Stomach smooth muscle (tissue), 2 donors: ENCODE measurements around the gene LGALSL.

Source experiments
- H3K27ac ChIP-seq: one replicate; pipeline ENCODE4 v1.7.0; 2013; ENCODE audit warnings: mild to moderate bottlenecking, low read length, inconsistent platforms
- H3K27me3 ChIP-seq, 2 donors: one replicate each; pipeline ENCODE4 v1.7.0; 2013; ENCODE audit warnings: low read length in 2 of 2; ENCODE audit not compliant: insufficient read depth in 2 of 2, control insufficient read depth in 1 of 2
- H3K36me3 ChIP-seq, 2 donors: one replicate each; pipeline ENCODE4 v1.7.0; 2013; ENCODE audit warnings: low read length in 2 of 2; ENCODE audit not compliant: control insufficient read depth in 2 of 2, insufficient read depth in 2 of 2
- H3K4me1 ChIP-seq: one replicate; pipeline ENCODE4 v1.7.0; 2013; ENCODE audit warnings: low read length; ENCODE audit not compliant: control insufficient read depth, insufficient read depth
- H3K4me3 ChIP-seq, 2 donors: one replicate each; pipeline ENCODE4 v1.7.0; 2013; ENCODE audit warnings: low read length in 2 of 2
- H3K9ac ChIP-seq, 2 donors: one replicate each; pipeline ENCODE4 v1.7.0; 2013; ENCODE audit warnings: low read length in 2 of 2, mild to moderate bottlenecking in 1 of 2
- H3K9me3 ChIP-seq, 2 donors: one replicate each; pipeline ENCODE4 v1.7.0; 2013; ENCODE audit warnings: low read length in 2 of 2; ENCODE audit not compliant: control insufficient read depth in 2 of 2
- donor health status: healthy.
- donor health status: Pancreatic carcinoma.

The LGALSL gene

GRCh38 chr2:64420677-64421076, 33.3 kb upstream of the LGALSL start:
- no peak overlapping the region for H3K9ac ChIP-seq
- no peaks in the 10 kb centered on the region for H3K36me3 ChIP-seq
- no peak overlapping the region for H3K4me3 ChIP-seq
- H3K27me3 ChIP-seq, result no peaks in the 10 kb centered on the region
- no peaks in the 10 kb centered on the region for H3K9me3 ChIP-seq
- peaks cover 4% of the 10 kb centered on the region for H3K4me1 ChIP-seq
- H3K27ac ChIP-seq, result no peak overlapping the region

GRCh38 chr2:64421201-64421600, 32.8 kb upstream of the LGALSL start:
- Histone ChIP-seq H3K27me3 (no peaks in the 10 kb centered on the region), H3K9me3 (no peaks in the 10 kb centered on the region), H3K4me1 (peaks cover 4% of the 10 kb centered on the region), H3K4me3 (no peak overlapping the region), H3K27ac (no peak overlapping the region), H3K36me3 (no peaks in the 10 kb centered on the region), H3K9ac (no peak overlapping the region)

GRCh38 chr2:64422466-64422865, 31.5 kb upstream of the LGALSL start:
- Histone ChIP-seq H3K27ac (no peak overlapping the region), H3K4me1 (peaks cover 4% of the 10 kb centered on the region)

GRCh38 chr2:64423303-64423702, 30.7 kb upstream of the LGALSL start:
- H3K4me3 ChIP-seq, result no peak overlapping the region
- H3K27ac ChIP-seq, result no peak overlapping the region
- no peak overlapping the region for H3K9ac ChIP-seq
- no peaks in the 10 kb centered on the region for H3K36me3 ChIP-seq
- no peaks in the 10 kb centered on the region for H3K27me3 ChIP-seq
- H3K4me1 ChIP-seq, result peaks cover 4% of the 10 kb centered on the region
- H3K9me3 ChIP-seq, result no peaks in the 10 kb centered on the region

More at GRCh38 chr2:64422466-64422865, 31.5 kb upstream of the LGALSL start:
- no peaks in the 10 kb centered on the region for H3K9me3 ChIP-seq
- no peak overlapping the region for H3K9ac ChIP-seq
- no peaks in the 10 kb centered on the region for H3K27me3 ChIP-seq
- no peak overlapping the region for H3K4me3 ChIP-seq
- no peaks in the 10 kb centered on the region for H3K36me3 ChIP-seq

GRCh38 chr2:64424416-64424987, 29.5 kb upstream of the LGALSL start:
- Histone ChIP-seq H3K4me3 (no peak overlapping the region), H3K36me3 (no peaks in the 10 kb centered on the region), H3K9me3 (no peaks in the 10 kb centered on the region), H3K27me3 (no peaks in the 10 kb centered on the region), H3K9ac (no peak overlapping the region), H3K4me1 (peaks cover 4% of the 10 kb centered on the region), H3K27ac (no peak overlapping the region)

GRCh38 chr2:64426183-64426952, 27.6 kb upstream of the LGALSL start:
- no peaks in the 10 kb centered on the region for H3K36me3 ChIP-seq
- no peaks in the 10 kb centered on the region for H3K9me3 ChIP-seq
- peaks cover 4% of the 10 kb centered on the region for H3K4me1 ChIP-seq
- no peaks in the 10 kb centered on the region for H3K27me3 ChIP-seq
- H3K4me3 ChIP-seq, result no peak overlapping the region
- H3K27ac ChIP-seq, result no peak overlapping the region
- H3K9ac ChIP-seq, result no peak overlapping the region

GRCh38 chr2:64434039-64434657, 19.8 kb upstream of the LGALSL start:
- no peak overlapping the region for H3K27ac ChIP-seq

GRCh38 chr2:64437883-64438282, 16.1 kb upstream of the LGALSL start:
- Histone ChIP-seq H3K4me3 (no peak overlapping the region), H3K4me1 (no peaks in the 10 kb centered on the region), H3K9me3 (no peaks in the 10 kb centered on the region), H3K27me3 (peaks cover 0 to 3% of the 10 kb centered on the region in 2 donors), H3K9ac (no peak overlapping the region), H3K36me3 (no peaks in the 10 kb centered on the region), H3K27ac (no peak overlapping the region)

More at GRCh38 chr2:64434039-64434657, 19.8 kb upstream of the LGALSL start:
- H3K9ac ChIP-seq, result no peak overlapping the region
- no peaks in the 10 kb centered on the region for H3K4me1 ChIP-seq
- no peaks in the 10 kb centered on the region for H3K9me3 ChIP-seq
- H3K4me3 ChIP-seq, result no peak overlapping the region
- no peaks in the 10 kb centered on the region for H3K27me3 ChIP-seq
- no peaks in the 10 kb centered on the region for H3K36me3 ChIP-seq

- peaks cover 0 to 3% of the 10 kb centered on the region in 2 donors for H3K27me3 ChIP-seq
- no peaks in the 10 kb centered on the region for H3K9me3 ChIP-seq
- no peak overlapping the region for H3K4me3 ChIP-seq
- no peaks in the 10 kb centered on the region for H3K4me1 ChIP-seq
- no peaks in the 10 kb centered on the region for H3K36me3 ChIP-seq
- H3K27ac ChIP-seq, result no peak overlapping the region
- H3K9ac ChIP-seq, result no peak overlapping the region
Observed at GRCh38 chr2:64439194-64439593, 14.8 kb upstream of the LGALSL start.

- Histone ChIP-seq H3K9ac (no peak overlapping the region), H3K4me3 (no peak overlapping the region), H3K4me1 (no peaks in the 10 kb centered on the region), H3K27ac (no peak overlapping the region), H3K9me3 (no peaks in the 10 kb centered on the region), H3K36me3 (no peaks in the 10 kb centered on the region), H3K27me3 (peaks cover 0 to 3% of the 10 kb centered on the region in 2 donors)
Observed at GRCh38 chr2:64440843-64441242, 13.1 kb upstream of the LGALSL start.

- Histone ChIP-seq H3K9me3 (no peaks in the 10 kb centered on the region), H3K27me3 (peaks cover 0 to 3% of the 10 kb centered on the region in 2 donors), H3K27ac (no peak overlapping the region), H3K36me3 (no peaks in the 10 kb centered on the region), H3K9ac (no peak overlapping the region), H3K4me3 (no peak overlapping the region), H3K4me1 (no peaks in the 10 kb centered on the region)
Observed at GRCh38 chr2:64442277-64442676, 11.7 kb upstream of the LGALSL start.
